OCI-LY1 (cell line): ENCODE measurements around the gene OR6B3.

Source experiments
- H2AFZ ChIP-seq: fragments of 200-600 bp; sonication (generic), shearing (Covaris generic); 2 replicates; pipeline ENCODE4 v1.6.0; 2014; ENCODE audit warnings: antibody characterized with exemption, mild to moderate bottlenecking, low read length
- H3F3A ChIP-seq: fragments of 200-600 bp; sonication (generic), shearing (Covaris generic); 2 replicates; pipeline ENCODE4 v1.6.0; 2014; ENCODE audit warnings: mild to moderate bottlenecking, antibody characterized with exemption, low read length, moderate library complexity; ENCODE audit not compliant: insufficient read depth
- H3K27ac ChIP-seq: fragments of 200-600 bp; sonication (generic); 2 replicates; pipeline ENCODE4 v1.5.1; 2014; ENCODE audit warnings: low read length, mixed run types, mild to moderate bottlenecking, low read depth; ENCODE audit not compliant: poor library complexity, severe bottlenecking
- H3K27me3 ChIP-seq: fragments of 200-600 bp; sonication (generic); 2 replicates; pipeline ENCODE4 v1.6.0; 2014; ENCODE audit warnings: antibody characterized with exemption, mild to moderate bottlenecking, low read length, moderate library complexity; ENCODE audit not compliant: insufficient read depth
- H3K36me3 ChIP-seq: fragments of 200-600 bp; sonication (generic); 2 replicates; pipeline ENCODE4 v1.6.1; 2014; ENCODE audit warnings: mild to moderate bottlenecking, antibody characterized with exemption, low read length, moderate library complexity, mixed read lengths; ENCODE audit not compliant: insufficient read depth
- H3K4me1 ChIP-seq: fragments of 200-600 bp; sonication (generic); 2 replicates; pipeline ENCODE4 v1.5.1; 2014; ENCODE audit warnings: mild to moderate bottlenecking, low read length, moderate library complexity; ENCODE audit not compliant: insufficient read depth, severe bottlenecking
- H3K4me2 ChIP-seq: fragments of 200-600 bp; sonication (generic), shearing (Covaris generic); 2 replicates; pipeline ENCODE4 v1.6.1; 2014; ENCODE audit warnings: low read length
- H3K4me3 ChIP-seq: fragments of 200-600 bp; sonication (generic); 2 replicates; pipeline ENCODE4 v1.5.1; 2014; ENCODE audit warnings: low read length, low read depth, mild to moderate bottlenecking, mixed read lengths; ENCODE audit not compliant: poor library complexity, severe bottlenecking
- H3K79me2 ChIP-seq: fragments of 200-600 bp; shearing (Covaris generic); 2 replicates; pipeline ENCODE4 v1.6.1; 2016; ENCODE audit warnings: mixed run types, low read length, mixed read lengths; ENCODE audit not compliant: insufficient read depth
- H3K9ac ChIP-seq: fragments of 200-600 bp; sonication (generic), shearing (Covaris generic); 2 replicates; pipeline ENCODE4 v1.6.1; 2014; ENCODE audit warnings: mild to moderate bottlenecking, low read length, mixed read lengths
- H3K9me2 ChIP-seq: fragments of 200-600 bp; sonication (generic), shearing (Covaris generic); 2 replicates; pipeline ENCODE4 v1.6.1; 2014; ENCODE audit warnings: low read depth, mild to moderate bottlenecking, low read length, mixed read lengths
- H3K9me3 ChIP-seq: fragments of 200-600 bp; shearing (Covaris generic); 2 replicates; pipeline ENCODE4 v1.6.1; 2014; ENCODE audit warnings: low read length, mixed read lengths
- H4K20me1 ChIP-seq: fragments of 200-600 bp; sonication (generic), shearing (Covaris generic); 2 replicates; pipeline ENCODE4 v1.6.0; 2016; ENCODE audit warnings: mild to moderate bottlenecking, low read length; ENCODE audit not compliant: insufficient read depth
- EZH2 ChIP-seq: fragments of 200-600 bp; sonication (generic), shearing (Covaris generic); IDR thresholded peaks from 2 replicates; pipeline ENCODE4 v1.8.0; 2017; ENCODE audit warnings: borderline replicate concordance, mixed run types, mild to moderate bottlenecking, antibody characterized with exemption, low read length, moderate library complexity, mixed read lengths
- TF ChIP-seq, protein P1 (sequence below): fragments of 200-600 bp; sonication (generic), shearing (Covaris generic); IDR thresholded peaks from 2 replicates; pipeline ENCODE4 v1.5.1; 2017; ENCODE audit warnings: mild to moderate bottlenecking, antibody characterized with exemption, low read length, moderate library complexity, mixed read lengths

The OR6B3 gene

DNA sequence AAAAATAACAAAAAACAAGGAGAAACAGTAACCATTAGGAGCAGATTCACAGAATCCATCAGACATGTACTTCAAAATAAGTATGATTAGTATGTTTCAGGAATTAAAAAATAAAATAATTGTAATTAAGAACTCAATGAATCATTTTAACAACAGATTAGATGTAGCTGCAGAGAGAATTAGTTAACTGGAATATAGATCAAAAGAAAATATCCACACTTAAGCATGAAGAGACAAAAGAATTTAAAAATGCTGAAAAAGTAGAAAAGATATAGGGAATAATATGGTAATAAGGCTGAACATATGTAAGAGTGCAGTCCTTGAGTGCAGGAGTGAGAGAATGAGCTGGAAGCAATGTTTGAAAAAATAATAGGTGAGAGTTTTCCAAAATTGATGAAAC is 24.1 kb upstream of the OR6B3 start:
- Histone ChIP-seq H3F3A (no peaks in the 10 kb centered on the region), H3K27me3 (no peaks in the 10 kb centered on the region; the same call in 1 of the 2 replicates), H3K36me3 (no peaks in the 10 kb centered on the region), H3K4me2 (no peak overlapping the region), H3K27ac (no peak overlapping the region), H3K4me1 (no peaks in the 10 kb centered on the region), H2AFZ (no peak overlapping the region), H4K20me1 (no peaks in the 10 kb centered on the region), H3K4me3 (no peak overlapping the region), H3K9ac (no peak overlapping the region), H3K79me2 (no peaks in the 10 kb centered on the region), H3K9me2 (no peaks in the 10 kb centered on the region), H3K9me3 (peaks cover 16% of the 10 kb centered on the region)
- TF ChIP-seq, protein P1, sequence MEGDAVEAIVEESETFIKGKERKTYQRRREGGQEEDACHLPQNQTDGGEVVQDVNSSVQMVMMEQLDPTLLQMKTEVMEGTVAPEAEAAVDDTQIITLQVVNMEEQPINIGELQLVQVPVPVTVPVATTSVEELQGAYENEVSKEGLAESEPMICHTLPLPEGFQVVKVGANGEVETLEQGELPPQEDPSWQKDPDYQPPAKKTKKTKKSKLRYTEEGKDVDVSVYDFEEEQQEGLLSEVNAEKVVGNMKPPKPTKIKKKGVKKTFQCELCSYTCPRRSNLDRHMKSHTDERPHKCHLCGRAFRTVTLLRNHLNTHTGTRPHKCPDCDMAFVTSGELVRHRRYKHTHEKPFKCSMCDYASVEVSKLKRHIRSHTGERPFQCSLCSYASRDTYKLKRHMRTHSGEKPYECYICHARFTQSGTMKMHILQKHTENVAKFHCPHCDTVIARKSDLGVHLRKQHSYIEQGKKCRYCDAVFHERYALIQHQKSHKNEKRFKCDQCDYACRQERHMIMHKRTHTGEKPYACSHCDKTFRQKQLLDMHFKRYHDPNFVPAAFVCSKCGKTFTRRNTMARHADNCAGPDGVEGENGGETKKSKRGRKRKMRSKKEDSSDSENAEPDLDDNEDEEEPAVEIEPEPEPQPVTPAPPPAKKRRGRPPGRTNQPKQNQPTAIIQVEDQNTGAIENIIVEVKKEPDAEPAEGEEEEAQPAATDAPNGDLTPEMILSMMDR, result no peak

DNA sequence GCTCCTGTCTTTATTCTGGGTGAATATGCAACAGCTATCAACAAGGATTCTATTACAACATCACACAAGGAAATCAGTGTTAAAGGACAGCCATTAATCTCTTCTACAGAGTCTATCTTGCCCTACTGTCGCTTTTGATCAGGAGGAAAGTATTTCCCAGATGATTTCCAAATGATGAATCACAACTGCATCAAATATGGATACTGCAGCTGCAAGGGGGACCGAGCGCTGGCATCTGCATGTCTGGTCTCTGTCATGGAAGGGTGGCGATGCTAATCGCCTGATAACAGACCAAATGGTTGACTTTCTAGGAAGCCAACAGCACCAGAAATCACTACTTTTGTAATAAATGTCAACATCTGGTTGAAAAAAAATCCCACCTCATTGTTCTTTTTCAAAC is 21.2 kb upstream of the OR6B3 start:
- TF ChIP-seq EZH2, result no peak
- TF ChIP-seq, protein P1, result no peak
- no peak overlapping the region for H3K4me2 ChIP-seq
- H3K4me1 ChIP-seq, result no peaks in the 10 kb centered on the region
- H3K9ac ChIP-seq, result no peak overlapping the region
- H4K20me1 ChIP-seq, result no peaks in the 10 kb centered on the region
- no peaks in the 10 kb centered on the region for H3K36me3 ChIP-seq
- H3F3A ChIP-seq, result no peaks in the 10 kb centered on the region
- H3K9me2 ChIP-seq, result no peaks in the 10 kb centered on the region
- no peak overlapping the region for H3K4me3 ChIP-seq
- H3K79me2 ChIP-seq, result no peaks in the 10 kb centered on the region
- no peak overlapping the region for H2AFZ ChIP-seq
- H3K27ac ChIP-seq, result no peak overlapping the region
- no peaks in the 10 kb centered on the region; the same call in 1 of the 2 replicates for H3K27me3 ChIP-seq
- H3K9me3 ChIP-seq, result peaks cover 16% of the 10 kb centered on the region

DNA sequence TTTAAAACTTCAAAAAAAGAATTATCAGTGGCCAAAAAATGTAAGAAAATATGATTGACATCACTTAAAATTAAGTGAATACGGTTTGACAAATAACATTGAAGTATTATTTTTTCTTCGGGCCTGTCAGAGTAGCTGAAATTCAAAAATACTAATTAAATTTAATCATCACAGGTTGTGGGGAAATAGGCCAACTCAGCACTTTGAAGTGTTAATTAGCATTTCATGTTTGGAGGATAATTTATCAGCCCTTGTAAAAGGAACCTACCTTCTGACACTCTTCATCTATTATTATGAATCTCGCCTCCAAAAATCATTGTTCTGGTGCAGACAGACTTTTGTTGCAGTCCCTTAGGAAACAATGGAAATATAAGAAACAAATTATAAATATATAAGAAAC is 17.6 kb upstream of the OR6B3 start:
- no peaks in the 10 kb centered on the region; the same call in 1 of the 2 replicates for H3K27me3 ChIP-seq
- no peaks in the 10 kb centered on the region for H3K4me1 ChIP-seq
- H3K79me2 ChIP-seq, result no peaks in the 10 kb centered on the region
- no peaks in the 10 kb centered on the region for H4K20me1 ChIP-seq
- H3K9ac ChIP-seq, result no peak overlapping the region
- no peaks in the 10 kb centered on the region for H3K36me3 ChIP-seq
- H3K4me3 ChIP-seq, result no peak overlapping the region
- H3F3A ChIP-seq, result no peaks in the 10 kb centered on the region
- 0 out of 2 replicates have a peak, but pooled peaks cover 2% of the 10 kb centered on the region for H3K9me3 ChIP-seq
- H3K4me2 ChIP-seq, result no peak overlapping the region
- TF ChIP-seq EZH2, result no peak
- TF ChIP-seq, protein P1, result no peak
- no peak overlapping the region for H2AFZ ChIP-seq
- no peak overlapping the region for H3K27ac ChIP-seq
- H3K9me2 ChIP-seq, result no peaks in the 10 kb centered on the region
